Measurements from ENCODE around the gene NEU2.
"Not testable (repeated sequence)": the region's sequence is repeated elsewhere in the genome, so short reads cannot be mapped to it uniquely, and the experiment has no call there.

The NEU2 gene

DNA sequence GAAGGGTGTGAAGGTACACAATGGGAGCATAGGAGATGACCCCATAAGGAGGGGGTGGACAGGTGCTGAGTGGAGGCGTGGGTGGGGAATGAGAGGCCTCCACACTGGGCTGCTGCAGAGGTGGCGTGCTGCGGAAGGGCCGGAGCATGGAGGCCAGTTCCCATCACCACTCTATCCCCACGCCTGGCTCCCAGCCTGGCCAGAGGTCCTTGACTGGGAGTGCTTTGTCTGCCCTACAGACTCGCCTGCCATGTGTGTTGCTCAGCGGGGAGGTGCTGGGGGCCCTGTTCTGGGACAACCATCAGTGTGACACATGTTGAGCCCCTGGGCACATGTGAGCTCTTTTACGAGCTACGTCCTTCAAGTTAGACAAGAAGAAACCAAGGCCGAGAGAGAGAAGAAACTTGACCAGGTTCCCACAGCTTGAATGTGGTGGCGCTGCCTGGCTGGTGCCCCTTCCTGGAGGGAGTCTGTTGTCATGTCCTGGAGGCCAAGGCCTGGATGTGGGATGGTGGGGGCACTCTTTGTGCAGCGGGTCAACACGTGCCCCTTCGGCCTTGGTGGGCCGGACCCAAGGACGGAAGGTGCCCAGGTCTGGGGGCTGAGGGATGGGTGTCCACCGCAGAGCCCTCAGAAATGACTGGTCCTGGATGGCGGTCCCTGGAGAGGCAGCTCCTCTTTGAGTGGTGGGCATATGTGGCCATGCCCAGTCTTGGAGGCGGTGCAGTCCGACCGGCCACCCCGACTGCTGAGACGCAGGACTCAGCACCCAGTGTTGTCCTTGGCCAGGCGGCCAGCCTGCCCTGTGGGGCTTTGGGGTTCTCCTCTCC lies 26.5 kb downstream of the NEU2 start:
- DNase-seq = no peak

DNA sequence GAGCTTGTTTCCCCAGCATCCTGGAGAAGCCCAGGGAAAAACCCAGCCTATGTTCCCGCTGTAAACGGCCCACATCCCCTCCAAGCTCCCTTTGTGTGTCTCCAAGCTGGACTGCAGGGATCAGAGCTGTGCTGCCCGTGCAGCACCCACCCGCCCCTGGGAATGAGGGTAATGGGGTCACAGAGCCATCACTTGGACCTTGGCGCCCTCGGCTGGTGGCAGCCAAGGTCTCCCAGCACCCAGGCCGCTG lies 27.0 kb downstream of the NEU2 start:
- DNase-seq = no peak

DNA sequence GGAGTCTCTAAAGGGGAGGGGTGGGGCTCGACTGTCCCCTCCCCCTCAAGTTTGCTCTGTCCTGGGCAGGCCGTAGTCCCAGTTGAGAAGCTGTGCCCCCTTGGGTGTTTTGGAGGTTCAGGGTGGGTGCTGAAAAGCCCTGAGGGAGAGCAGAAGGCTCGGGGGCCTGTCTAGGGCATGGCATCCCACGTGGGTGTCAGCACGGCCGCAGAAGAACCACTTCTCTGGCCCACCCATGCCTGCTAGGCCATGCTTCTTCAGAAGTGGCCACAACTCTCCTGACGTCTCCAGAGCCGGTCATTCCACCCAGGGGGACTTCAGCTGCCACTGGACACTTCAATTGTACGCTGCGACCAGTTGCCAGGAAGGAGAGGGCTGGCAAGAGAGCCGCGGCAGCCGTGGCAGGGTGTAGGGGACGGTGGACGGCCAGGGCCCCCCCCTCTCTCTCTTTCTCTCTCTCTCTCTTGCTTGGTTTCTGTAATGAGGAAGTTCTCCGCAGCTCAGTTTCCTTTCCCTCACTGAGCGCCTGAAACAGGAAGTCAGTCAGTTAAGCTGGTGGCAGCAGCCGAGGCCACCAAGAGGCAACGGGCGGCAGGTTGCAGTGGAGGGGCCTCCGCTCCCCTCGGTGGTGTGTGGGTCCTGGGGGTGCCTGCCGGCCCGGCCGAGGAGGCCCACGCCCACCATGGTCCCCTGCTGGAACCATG lies 27.5 kb downstream of the NEU2 start, which contains the start of gene INPP5D:
Gene INPP5D (plus strand): TSS at position 546 of the 704 bp plus-strand sequence. CDS start 137 bp downstream, at position 683.
- no peak for DNase-seq

DNA sequence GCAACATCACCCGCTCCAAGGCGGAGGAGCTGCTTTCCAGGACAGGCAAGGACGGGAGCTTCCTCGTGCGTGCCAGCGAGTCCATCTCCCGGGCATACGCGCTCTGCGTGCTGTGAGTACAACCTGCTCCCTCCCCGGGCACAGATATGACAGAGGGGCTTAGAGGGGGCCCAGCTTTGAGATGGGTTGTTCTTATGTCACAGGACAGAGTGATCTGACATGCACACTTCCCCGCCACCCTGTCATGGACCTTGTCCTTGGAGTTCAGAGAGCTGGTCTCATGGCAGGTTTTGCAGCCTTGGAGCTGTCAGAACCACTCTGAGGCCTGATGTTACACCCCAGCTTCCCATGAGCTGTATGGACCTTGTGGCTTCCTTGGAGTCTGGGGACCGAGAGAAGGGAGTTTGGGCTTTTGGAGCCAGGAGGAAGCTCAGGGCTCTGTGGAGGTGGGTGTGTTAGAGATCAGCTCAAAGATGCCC lies 28.1 kb downstream of the NEU2 start:
- no peak for DNase-seq

DNA sequence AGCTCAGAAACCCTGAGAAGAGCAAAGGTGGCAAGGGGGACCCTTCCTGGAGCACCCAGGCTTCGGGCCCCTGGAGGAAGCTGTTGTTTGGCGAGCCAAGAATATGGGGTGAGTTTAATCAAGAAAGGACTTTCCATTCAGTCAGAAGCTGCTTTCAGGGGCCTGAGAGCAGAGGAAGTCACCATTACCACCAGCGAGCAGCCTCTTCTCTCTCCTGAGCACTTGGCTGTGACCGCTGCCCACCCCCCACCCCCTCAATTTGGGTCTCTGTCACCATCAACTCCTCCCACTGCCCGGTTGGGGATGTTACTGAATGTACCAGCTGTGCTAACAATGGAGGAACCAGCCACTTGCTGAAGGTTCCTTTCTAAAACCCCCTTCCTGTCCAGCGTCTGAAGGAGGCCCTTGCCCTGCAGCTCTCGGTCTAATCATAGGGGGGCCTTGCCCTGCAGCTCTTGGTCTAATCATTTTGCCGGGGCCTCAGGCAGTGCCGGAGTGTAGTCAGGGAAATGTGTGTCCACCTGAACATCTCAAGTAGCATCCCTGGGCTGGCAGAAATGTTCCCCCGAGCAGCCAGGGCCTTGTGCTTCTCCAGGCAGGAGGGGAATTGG lies 28.6 kb downstream of the NEU2 start:
- no peak for DNase-seq

DNA sequence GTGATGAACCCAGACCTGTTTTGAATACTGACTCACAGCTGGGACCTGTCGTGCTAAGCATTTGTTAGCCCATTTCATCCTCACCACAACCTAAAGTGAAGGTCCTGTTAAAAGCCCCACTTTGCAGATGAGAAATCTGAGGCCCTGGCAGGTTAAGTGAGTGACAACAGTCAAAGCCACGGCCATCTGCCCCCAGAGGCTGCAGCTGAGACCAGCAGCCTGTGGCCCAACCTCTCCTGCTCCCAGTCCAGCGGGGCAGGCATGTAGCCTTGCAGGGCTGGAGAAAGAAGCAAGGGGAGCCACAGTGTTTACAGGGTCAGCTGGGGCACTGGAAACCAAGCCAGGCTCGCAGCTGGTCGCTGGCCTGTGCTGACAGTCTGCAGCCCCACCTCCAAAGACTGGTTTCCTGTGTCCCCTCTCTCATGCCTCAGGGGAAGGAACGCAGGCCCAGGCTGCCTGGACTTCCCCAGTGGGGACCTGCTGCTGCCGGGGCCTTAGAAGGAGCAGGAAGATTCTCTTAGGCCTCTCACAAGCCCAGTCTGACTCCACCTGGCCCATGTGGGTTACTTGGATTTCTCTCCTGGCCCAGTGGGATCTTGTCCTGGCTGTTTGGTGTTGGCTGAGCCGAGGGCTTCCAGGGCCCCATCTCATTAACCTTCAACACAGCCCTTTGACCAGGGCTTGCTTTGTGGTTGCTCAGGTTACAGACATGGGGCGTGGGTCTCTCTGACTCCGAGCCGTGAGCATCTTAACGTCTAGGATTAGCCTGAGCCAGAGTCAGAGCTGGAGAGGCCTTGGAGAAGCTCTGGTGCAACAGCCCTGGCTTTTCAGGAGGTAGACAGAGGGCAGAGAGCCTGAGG lies 29.3 kb downstream of the NEU2 start:
- no peak for DNase-seq

DNA sequence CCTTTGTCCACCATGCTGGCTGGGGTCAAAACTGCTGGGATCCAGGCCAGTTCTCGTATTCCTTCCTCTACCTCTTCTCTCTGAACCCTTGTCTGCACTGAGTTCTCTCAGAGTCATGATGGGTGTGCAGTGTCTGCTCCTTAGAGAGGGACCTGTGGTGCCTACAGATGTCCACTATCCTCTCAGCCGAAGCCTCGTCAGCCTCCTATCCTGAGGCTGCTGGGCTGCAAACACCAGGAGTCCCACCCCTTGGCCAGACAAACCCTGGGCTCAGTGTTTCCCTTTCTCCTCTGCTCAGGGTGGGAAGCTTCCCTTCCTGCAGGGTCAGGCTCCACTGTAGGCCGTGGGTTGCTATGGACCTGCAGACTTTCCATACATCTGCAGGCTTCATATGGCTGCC lies 30.0 kb downstream of the NEU2 start:
- no peak for DNase-seq

DNA sequence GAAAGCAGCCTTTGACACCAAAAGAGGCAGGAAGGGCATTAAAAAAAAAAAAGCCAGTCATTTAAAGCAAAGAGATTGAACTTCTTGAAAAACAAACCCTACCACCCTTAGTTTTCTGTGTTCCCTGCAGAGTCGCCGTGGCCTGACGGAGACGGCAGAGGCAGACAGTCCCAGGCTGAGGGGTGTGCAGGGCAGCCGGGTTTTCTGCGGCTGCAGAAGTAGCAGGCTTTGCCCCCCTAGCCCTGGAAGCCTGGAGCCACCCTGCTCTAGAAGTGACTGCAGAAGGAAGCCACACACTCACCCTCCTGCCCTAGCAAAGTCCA lies 30.4 kb downstream of the NEU2 start:
- DNase-seq = no peak

DNA sequence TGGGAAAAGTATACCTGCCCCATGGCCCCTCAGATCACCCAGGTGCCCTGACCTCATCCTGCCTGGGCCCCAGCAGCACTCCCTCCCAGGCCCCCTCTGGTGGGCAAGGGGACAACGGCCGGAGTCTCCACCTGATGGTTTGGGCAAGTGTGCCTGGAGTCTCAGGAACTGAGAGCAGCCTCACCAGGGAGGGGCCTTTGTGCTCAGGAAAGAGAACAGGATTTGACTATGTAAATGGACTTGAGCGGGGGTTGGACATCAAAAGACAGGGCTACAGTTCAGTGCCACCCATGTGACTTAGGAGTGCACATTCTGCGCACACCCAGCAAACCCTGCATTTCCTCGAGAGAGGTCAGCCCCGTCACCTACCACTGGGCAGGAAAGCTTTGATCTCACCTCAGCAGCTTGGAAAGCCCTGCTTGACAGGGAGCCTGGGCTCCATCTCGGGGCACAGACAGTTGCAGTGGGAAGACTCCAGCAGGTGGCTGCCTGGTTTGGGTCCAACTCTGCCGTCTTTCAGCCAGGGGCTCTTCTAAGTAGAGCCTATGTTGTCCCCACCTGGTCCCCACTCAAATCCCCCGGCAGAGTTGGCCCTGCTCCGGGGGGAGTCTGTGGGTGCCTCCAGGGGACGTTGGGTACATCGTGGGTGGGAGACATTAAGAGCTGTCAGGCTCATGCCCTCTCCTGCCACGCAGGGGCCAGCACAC lies 30.9 kb downstream of the NEU2 start:
- DNase-seq = no peak

DNA sequence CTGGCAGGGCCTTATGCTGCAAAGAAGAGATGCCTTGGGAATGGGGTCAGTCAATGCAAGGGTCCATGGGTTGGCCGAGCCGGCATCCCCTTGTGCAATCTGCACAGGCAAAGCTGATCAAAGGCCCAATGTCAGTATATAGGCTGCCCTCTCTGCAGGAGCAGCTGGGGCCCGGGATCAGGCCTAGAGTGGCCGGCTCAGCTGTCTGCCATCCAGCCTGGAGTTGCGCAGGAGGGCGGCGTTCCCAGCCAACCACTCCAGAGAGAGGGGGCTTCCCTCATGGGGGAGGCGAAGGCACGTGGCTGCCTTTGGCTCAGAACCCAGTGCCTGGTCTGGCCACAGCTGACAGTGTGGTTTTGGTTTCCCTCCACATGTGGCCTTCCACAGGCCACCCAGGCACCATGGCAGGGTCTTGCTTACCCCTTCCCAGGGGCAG lies 31.5 kb downstream of the NEU2 start:
- DNase-seq = no peak

DNA sequence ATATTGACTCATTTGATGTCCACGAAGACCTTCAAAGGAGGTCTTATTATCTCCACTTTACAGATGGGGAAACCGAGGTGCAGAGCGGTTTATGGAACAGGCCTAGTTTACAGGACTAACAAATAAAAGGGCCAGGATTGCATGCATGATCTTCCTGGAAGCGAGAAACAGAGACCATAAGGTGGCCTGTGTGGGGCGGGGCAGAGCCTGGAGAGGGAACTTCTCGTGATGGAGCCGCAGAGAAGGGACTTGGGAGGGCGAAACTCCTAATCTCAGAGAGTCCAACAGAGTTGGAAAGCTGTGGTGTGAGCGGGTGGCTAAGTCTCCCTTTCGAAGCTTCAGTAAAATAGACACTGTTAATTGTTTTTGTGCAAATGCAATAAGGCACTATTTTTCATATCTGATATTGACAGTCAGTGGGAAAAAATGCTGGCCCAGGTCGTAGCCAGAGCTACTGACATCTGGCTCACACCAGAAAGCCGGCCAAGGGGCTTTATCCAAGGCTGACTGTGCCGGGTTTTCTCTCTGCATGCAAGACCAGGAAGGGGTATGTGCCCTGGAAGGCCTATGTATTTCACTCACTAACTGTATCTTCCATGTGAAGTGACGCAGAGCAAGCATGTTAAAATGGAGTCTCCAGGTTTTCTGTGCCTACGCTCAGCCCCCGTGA lies 32.2 kb downstream of the NEU2 start:
- DNase-seq = no peak

DNA sequence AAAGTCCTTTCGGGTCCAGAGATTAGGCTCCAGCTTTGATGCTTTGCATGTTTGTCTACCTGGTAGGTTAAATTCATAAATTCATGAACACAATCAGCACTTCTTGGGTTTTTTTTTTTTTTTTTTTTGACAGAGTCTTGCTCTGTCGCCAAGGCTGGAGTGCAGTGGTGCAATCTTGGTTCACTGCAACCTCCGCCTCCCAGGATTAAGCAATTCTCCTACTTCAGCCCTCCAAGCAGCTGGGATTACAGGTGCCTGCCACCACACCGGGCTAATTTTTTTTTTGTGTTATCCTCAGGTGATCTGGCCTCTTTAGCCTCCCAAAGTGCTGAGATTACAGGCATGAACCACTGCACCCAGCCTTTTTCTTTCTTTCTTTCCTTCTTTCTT lies 32.7 kb downstream of the NEU2 start:
- DNase-seq = not testable (repeated sequence)

DNA sequence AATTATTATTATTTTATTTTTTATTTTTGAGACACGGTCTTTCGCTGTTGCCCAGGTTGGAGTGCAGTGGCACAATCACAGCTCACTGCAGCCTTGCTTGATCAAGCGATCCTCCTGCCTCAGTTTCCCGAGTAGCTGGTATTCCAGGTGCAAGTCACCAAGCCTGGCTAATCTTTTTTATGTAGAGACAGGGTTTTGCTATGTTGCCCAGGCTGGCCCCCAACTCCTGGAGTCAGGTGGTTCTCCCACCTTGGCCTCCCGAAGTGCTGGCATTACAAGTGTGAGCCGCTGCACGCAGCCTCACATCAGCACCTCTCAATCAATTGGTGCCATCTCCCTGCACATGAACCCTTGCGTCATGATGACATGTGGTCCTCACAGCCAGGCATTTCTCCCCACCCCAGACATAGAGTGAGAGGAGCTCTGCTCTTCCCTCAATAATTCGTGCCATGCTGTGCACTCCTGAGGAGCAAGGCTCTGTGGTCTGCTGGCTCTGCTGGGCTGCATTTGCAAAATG lies 33.5 kb downstream of the NEU2 start:
- DNase-seq = no peak

DNA sequence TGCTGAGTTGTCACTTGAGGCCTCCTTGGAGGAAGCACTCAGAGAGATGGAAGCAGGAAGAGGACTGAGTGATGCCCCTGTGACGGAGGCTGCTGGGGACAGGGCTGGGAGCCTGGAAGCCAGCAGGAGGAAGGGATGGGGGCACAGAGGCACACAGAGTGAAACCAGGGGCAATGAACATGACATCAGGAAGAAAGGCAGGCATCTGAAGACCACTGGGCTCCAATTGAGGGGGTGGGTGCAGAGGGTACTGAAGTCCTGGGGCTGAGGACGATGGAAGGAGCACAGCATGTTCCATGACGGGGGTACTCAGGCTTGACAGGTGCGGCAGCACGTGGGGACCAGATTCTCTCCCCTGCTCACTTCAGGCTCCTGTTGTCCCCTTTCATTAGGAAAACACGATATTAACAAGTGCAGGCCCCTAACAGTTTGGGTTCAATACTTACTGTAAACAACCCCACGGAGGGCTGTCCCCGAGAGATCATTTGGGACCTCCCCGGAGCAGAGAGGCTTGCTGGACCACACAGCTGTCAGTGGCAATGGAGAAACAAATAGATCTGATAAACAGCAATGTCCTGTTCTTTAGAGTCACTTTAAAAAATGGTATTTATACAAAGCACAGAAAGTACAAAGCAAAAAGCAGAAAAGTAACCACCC lies 36.4 kb downstream of the NEU2 start:
- no peak for DNase-seq

DNA sequence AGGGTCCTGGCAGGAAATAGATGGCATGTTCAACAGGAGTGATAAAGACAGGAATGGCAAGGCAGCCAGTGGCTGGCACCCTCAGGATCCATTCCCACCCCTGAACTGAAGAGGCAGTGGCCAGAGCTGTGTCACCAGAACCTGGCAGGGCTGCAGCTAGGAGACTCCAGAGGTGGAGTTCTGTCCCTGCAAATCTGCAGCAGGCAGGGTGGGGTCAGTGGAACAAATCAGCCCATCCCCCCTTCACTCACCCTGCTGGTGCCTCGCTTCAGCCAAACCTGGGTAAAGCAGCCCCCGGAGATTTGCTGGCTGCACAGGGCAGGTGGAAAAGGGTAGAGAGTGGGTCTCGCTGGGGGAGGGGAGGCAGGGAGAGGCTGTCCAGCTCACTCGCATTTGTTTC lies 40.4 kb downstream of the NEU2 start:
- no peak for DNase-seq

DNA sequence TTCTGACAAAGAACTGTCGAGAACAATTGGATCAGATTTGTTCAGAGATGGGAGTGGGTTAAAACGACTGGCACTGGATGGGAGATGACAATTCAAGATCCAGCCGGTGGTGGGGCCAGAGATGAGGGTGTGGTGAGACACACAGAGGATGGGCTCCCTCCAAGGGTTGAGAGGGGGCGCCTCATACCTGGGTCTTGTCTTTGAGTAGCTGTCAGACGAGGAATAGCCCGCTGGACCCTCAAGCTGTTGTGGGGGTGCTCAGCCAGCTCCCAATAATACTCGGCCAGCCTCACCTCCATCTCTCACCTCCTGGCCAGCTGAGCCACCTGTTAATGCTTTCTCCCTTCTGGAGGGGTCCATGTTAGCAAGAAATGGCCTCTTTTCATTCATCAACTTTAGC lies 41.6 kb downstream of the NEU2 start:
- DNase-seq = no peak

DNA sequence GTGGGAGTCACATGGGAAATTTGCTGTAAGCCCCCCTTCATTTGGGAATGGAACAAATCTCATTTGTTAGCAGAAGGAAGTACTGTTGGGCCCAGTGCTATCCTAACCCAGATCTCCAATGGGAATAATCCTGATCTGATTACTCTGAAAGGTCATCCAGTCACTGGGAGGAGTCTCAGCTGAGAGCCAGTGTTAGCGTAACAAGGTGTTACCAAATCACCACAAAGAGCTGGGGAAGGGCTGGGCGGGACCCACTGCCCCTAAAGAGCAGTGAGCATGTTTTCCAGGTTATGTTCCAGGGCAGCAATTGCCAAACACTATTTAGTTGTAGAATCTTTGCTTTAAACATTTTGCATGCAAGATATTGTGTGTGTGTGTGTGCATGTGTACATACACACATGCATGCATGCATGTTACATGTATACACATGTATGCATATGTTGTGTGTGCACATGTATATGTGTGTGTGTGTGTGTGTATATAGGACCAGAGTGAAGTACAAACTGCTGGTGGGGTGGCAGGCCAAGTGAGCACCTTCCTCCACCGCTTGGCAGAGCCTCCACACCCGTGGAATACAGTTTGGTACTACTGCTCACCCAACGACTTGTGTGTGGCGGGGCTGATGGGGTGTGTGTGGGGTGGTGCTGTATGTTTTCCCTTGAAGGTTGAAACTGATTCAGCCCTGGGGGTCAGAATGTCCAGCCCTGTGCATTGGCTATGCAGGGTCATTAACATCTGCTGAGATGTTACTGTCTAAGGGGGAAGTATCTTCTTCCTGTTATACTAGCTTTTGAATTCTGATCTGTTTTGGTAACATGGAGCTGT lies 42.9 kb downstream of the NEU2 start:
- no peak for DNase-seq

DNA sequence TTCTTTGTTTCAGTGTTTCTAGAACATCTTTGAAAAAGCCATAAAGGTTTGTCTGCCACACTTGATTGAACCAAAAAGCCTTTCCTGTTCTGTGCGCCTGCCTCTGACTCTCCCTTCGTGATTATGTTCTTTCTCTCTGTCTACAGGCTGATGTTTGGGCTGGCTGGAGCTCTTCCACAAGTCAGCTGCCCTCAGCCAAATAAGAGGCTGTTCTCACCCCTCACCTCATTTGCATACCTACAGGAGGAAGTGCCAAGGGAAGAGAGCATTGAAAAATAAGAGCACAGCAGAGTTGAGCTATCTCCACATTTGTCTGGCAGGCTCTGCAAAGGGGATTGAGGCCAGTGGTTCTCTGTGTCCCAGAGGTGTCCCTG lies 43.5 kb downstream of the NEU2 start:
- no peak for DNase-seq

DNA sequence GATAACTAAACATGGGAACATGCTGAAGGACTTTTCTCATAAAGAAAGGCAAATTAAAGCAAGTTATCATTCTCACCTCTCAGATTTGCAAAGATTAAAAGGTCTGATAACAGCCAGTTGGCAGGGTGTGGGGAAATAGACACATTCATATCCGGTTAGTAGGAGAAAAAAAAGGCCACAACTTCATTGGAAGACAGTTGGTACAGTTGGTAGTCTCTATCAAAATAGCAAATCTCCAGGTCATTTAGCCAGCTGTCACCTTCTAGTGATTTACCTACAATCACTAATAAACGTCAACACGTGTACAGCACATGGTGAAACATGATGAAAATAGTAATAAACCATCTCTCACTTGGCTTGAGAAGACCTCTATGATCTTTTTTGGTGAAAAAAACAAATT lies 44.3 kb downstream of the NEU2 start:
- no peak for DNase-seq

DNA sequence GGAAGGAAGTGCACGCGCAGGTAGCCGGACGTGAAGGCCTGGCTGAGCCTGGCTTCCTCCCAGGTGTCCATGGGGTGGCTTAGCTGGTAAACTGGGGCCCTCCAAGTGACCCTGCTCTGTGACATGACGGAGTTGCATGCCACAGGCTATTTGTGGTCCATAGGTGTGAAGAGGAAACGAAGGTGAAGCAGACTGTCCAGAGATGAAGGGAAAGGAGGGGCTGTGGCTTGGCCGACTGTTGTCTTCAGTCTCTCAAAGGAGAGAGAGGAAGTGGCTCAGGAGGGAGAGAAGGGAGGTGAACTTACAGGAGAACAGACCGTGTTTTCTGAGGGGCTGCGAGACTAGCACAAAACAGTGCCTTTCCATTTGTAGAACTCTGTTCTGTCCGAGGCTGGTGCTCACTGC lies 47.0 kb downstream of the NEU2 start:
- no peak for DNase-seq
